Neural progenitor cell (in vitro differentiated cells): ENCODE measurements around the gene DDN.

Experiments used
- EZH2phosphoT487 ChIP-seq: fragments of 200-600 bp; sonication (generic); IDR thresholded peaks from 2 replicates; pipeline ENCODE4 v1.6.1; 2017; ENCODE audit warnings: antibody characterized with exemption
- TF ChIP-seq, protein P1 (sequence below): fragments of 200-600 bp; sonication (generic); IDR thresholded peaks from 2 replicates; pipeline ENCODE4 v1.5.1; 2017; ENCODE audit warnings: antibody characterized with exemption, mild to moderate bottlenecking

DNA sequence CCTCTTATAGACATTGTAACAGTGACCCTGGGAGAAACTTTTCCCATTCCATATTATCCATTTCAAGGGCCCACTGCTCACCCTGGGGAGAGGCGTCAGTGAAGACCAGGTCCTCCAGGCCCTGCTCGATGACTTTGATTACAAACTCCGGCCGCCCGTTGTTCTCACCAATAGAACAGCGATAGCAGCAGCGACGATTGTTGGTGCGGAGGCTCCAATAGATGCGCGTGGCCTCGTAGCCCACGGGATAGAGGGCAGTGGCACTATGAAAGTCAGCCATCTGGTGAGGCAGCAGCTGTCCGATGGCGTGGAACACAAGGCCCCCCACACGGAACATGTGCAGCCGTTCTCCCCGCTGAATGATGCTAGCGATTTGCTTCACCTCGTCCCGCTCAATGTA, 26.9 kb upstream of the DDN start:
- TF ChIP-seq, protein P1, sequence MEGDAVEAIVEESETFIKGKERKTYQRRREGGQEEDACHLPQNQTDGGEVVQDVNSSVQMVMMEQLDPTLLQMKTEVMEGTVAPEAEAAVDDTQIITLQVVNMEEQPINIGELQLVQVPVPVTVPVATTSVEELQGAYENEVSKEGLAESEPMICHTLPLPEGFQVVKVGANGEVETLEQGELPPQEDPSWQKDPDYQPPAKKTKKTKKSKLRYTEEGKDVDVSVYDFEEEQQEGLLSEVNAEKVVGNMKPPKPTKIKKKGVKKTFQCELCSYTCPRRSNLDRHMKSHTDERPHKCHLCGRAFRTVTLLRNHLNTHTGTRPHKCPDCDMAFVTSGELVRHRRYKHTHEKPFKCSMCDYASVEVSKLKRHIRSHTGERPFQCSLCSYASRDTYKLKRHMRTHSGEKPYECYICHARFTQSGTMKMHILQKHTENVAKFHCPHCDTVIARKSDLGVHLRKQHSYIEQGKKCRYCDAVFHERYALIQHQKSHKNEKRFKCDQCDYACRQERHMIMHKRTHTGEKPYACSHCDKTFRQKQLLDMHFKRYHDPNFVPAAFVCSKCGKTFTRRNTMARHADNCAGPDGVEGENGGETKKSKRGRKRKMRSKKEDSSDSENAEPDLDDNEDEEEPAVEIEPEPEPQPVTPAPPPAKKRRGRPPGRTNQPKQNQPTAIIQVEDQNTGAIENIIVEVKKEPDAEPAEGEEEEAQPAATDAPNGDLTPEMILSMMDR, result no peak
- no peak for TF ChIP-seq EZH2phosphoT487
